ENCODE data around the gene ATF1. TPM values are rescaled to one million over a fixed set of nuclear protein-coding genes. Genes with fewer than 3 reads are reported as not detected.

Gene ATF1
- 10 to 100 TPM; 27.5 to 35.7 TPM for total RNA-seq
- polyA plus RNA-seq (2013, experiment 1 of 2), result 27.0 TPM
- polyA plus RNA-seq (2013, experiment 2 of 2), result 22.4 TPM
- long read RNA-seq, experiment 1, transcript ATF1-201 (7 exons, 2,181 nt), result major isoform, 6 of 16 reads
- long read RNA-seq, experiment 1, partial matches to known transcripts, result 1 of 16 reads
- long read RNA-seq, experiment 1, other reads (novel, unspliced or antisense), result 9 of 16 reads
- long read RNA-seq, experiment 2, transcript ATF1-201 (7 exons, 2,181 nt), result major isoform, 24 of 37 reads
- long read RNA-seq, experiment 2, partial matches to known transcripts, result 8 of 37 reads
- long read RNA-seq, experiment 2, other reads (novel, unspliced or antisense), result 5 of 37 reads
- long read RNA-seq, experiment 3, transcript ATF1-201 (7 exons, 2,181 nt), result major isoform, 54 of 72 reads
- long read RNA-seq, experiment 3, partial matches to known transcripts, result 4 of 72 reads
- long read RNA-seq, experiment 3, other reads (novel, unspliced or antisense), result 14 of 72 reads
- long read RNA-seq, experiment 4, transcript ATF1-201 (7 exons, 2,181 nt), result major isoform, 48 of 61 reads
- long read RNA-seq, experiment 4, partial matches to known transcripts, result 5 of 61 reads
- long read RNA-seq, experiment 4, other reads (novel, unspliced or antisense), result 8 of 61 reads

DNA sequence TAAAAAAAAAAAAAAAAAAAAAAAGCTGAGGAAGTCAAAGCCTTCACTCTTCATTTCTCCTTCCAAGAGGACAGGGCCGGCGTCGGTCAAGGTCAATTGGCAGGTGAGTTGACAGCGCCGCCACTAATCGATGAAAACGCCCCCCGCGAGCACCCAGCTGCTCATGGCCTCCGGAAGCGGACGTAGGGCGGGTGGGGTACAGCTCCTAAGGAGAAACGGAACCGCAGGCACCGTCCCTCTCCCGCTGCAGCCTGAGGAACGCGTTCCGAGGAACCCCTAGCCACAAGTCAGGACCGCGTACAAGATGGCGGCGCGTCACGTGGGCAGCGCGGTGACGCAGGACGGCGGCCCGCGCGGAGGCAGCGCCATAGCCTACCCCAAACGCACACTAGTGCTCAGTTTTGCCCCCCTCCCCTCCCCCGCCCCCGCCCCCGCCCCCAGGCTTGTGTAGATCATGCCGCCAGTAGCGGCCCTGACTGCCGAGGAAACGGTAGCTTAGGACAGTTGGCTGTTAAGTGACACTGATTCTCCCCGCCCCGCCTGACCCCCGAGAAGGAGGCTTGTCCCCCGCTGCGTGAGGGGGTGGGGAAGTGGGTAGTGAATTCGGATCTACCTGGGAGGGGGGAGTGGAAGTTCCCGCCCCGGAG is at the start of gene ATF1:
Gene ATF1, plus strand, starts transcription at position 463 of the 647 bp plus-strand sequence. CDS start 16,045 bp downstream, outside the sequence.
- H3K9ac ChIP-seq (ENCODE audit: extremely low read depth, low read length, poor library complexity, severe bottlenecking), result peak within 1 kb of the TSS; percentile 91
- TF ChIP-seq, protein P1, sequence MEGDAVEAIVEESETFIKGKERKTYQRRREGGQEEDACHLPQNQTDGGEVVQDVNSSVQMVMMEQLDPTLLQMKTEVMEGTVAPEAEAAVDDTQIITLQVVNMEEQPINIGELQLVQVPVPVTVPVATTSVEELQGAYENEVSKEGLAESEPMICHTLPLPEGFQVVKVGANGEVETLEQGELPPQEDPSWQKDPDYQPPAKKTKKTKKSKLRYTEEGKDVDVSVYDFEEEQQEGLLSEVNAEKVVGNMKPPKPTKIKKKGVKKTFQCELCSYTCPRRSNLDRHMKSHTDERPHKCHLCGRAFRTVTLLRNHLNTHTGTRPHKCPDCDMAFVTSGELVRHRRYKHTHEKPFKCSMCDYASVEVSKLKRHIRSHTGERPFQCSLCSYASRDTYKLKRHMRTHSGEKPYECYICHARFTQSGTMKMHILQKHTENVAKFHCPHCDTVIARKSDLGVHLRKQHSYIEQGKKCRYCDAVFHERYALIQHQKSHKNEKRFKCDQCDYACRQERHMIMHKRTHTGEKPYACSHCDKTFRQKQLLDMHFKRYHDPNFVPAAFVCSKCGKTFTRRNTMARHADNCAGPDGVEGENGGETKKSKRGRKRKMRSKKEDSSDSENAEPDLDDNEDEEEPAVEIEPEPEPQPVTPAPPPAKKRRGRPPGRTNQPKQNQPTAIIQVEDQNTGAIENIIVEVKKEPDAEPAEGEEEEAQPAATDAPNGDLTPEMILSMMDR (conservative IDR thresholded peaks at IDR 0.05), result no peak
- peak; percentile 99 for DNase-seq
- no peaks in the 10 kb centered on the region for H3K27me3 ChIP-seq (ENCODE audit: control insufficient read depth, insufficient read depth, low read length, poor library complexity, severe bottlenecking)
- Mint-ChIP-seq H3K9me3 (peaks cover under 1% of the 10 kb centered on the region), H3K27ac (peak within 1 kb of the TSS; percentile 98), H3K4me1 (peaks cover 12% of the 10 kb centered on the region), H3K4me3 (peak within 1 kb of the TSS; percentile 78), H3K36me3 (ENCODE audit: low read depth) (peaks cover under 1% of the 10 kb centered on the region), H3K27me3 (ENCODE audit: insufficient read depth) (no peaks in the 10 kb centered on the region)
- no peaks in the 10 kb centered on the region for H3K4me1 ChIP-seq (ENCODE audit: control insufficient read depth, insufficient read depth, low read length)
- H3K4me3 ChIP-seq (ENCODE audit: low read length), result peak within 1 kb of the TSS; percentile 95
- H3K9me3 ChIP-seq (ENCODE audit: control insufficient read depth, low read length), result no peaks in the 10 kb centered on the region
- peak within 1 kb of the TSS; percentile 98 for H3K27ac ChIP-seq (ENCODE audit: low read depth, low read length)
- no peaks in the 10 kb centered on the region for H3K36me3 ChIP-seq (ENCODE audit: control insufficient read depth, insufficient read depth, low read length)
- WGBS, 2 experiments (ENCODE audit: insufficient coverage in 1 of 2, insufficient read length in 1 of 2), result 0% methylated on average over 2 to 39 of the region's 51 CpGs

DNA sequence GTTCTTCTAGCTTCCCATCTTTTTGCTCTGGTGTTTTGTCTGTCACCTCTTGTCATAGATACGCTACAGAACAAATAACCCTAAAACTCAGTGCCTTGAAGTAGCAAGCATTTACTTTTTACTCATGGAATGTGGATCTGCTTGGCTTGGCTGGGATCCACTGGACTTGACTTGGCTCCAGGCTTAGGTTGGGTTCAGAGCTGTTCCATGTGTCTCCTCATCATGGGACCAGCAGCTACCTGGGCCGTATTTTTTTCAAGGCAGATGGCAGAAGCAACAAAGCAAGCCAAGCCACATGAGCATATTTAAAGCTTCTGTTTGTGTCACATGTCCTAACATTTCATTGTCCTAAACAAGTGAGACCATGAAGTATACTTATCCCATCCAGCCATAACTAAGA is 48.7 kb upstream of the ATF1 start:
- peaks cover 59% of the 10 kb centered on the region for H3K36me3 Mint-ChIP-seq (ENCODE audit: low read depth)
- Histone ChIP-seq H3K27ac (ENCODE audit: low read depth, low read length) (no peak overlapping the region), H3K9ac (ENCODE audit: extremely low read depth, low read length, poor library complexity, severe bottlenecking) (no peak overlapping the region), H3K9me3 (ENCODE audit: control insufficient read depth, low read length) (no peaks in the 10 kb centered on the region), H3K27me3 (ENCODE audit: control insufficient read depth, insufficient read depth, low read length, poor library complexity, severe bottlenecking) (no peaks in the 10 kb centered on the region), H3K36me3 (ENCODE audit: control insufficient read depth, insufficient read depth, low read length) (peaks cover 51% of the 10 kb centered on the region), H3K4me1 (ENCODE audit: control insufficient read depth, insufficient read depth, low read length) (no peaks in the 10 kb centered on the region), H3K4me3 (ENCODE audit: low read length) (no peak overlapping the region)
- no peaks in the 10 kb centered on the region for H3K9me3 Mint-ChIP-seq
- no peaks in the 10 kb centered on the region for H3K4me1 Mint-ChIP-seq
- 82 to 100% methylated on average over 1 to 2 of the region's 2 CpGs for WGBS, 2 experiments (ENCODE audit: insufficient coverage in 1 of 2, insufficient read length in 1 of 2)
- TF ChIP-seq, protein P1 (conservative IDR thresholded peaks at IDR 0.05), result no peak
- H3K4me3 Mint-ChIP-seq, result no peak overlapping the region
- H3K27ac Mint-ChIP-seq, result no peak overlapping the region
- no peak for DNase-seq
- H3K27me3 Mint-ChIP-seq (ENCODE audit: insufficient read depth), result no peaks in the 10 kb centered on the region

- H3K27me3 ChIP-seq (ENCODE audit: control insufficient read depth, insufficient read depth, low read length, poor library complexity, severe bottlenecking), result no peaks in the 10 kb centered on the region
- no peak for DNase-seq
- no peak overlapping the region for H3K9ac ChIP-seq (ENCODE audit: extremely low read depth, low read length, poor library complexity, severe bottlenecking)
- H3K4me1 Mint-ChIP-seq, result no peaks in the 10 kb centered on the region
- no peaks in the 10 kb centered on the region for H3K9me3 ChIP-seq (ENCODE audit: control insufficient read depth, low read length)
- no peaks in the 10 kb centered on the region for H3K27me3 Mint-ChIP-seq (ENCODE audit: insufficient read depth)
- no peak overlapping the region for H3K4me3 Mint-ChIP-seq
- H3K9me3 Mint-ChIP-seq, result no peaks in the 10 kb centered on the region
- no peak overlapping the region for H3K27ac ChIP-seq (ENCODE audit: low read depth, low read length)
- H3K4me1 ChIP-seq (ENCODE audit: control insufficient read depth, insufficient read depth, low read length), result no peaks in the 10 kb centered on the region
- no peak overlapping the region for H3K4me3 ChIP-seq (ENCODE audit: low read length)
- TF ChIP-seq, protein P1 (conservative IDR thresholded peaks at IDR 0.05), result no peak
- H3K36me3 ChIP-seq (ENCODE audit: control insufficient read depth, insufficient read depth, low read length), result peaks cover 60% of the 10 kb centered on the region
- WGBS, 2 experiments (ENCODE audit: insufficient coverage in 1 of 2, insufficient read length in 1 of 2), result 88 to 89% methylated on average over 2 of the region's 2 CpGs
- no peak overlapping the region for H3K27ac Mint-ChIP-seq
- H3K36me3 Mint-ChIP-seq (ENCODE audit: low read depth), result peaks cover 74% of the 10 kb centered on the region
Observed at GRCh38 chr12:50718760-50719159, 45.1 kb upstream of the ATF1 start.

Data from endodermal cell (in vitro differentiated cells).